NOMO-1 treated with dmso at 0.1 percent for 144 hours (cell line): ENCODE data around the gene MIXL1.
"Not testable (repeated sequence)": the region's sequence is repeated elsewhere in the genome, so short reads cannot be mapped to it uniquely, and the experiment has no call there.

Experiments
- DNase-seq: peaks from one replicate; lab custom pipeline; 2025; ENCODE audit not compliant: unreplicated experiment; lab: John Stamatoyannopoulos, UW

MIXL1 gene

DNA sequence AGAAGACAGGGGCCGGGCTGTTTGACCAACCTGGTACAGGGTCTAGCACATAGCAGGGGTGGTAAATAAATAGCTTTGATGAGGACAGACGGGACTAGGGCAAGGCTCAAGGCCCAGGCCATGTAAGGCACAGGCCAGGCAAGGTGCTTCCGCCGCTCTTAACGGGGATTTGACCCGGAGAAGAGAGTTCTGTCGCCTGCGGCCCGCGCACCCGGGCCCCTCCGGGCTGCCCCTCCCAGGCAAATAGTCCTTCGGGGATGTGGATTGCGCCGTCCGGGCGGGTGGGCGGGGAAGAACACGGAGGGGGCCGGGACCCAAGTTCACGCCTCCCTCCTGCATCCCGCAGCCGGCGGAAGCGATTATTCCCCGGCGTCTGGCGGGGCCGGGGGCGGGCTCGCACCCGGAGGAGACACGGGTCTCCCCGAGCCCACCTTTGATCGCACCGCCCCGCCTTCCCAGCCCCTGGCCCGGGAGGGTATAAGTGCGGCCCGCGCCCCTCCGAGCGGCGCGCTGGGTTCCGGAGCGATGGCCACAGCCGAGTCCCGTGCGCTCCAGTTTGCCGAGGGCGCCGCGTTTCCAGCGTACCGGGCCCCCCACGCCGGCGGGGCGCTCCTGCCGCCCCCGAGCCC, at the start of gene MIXL1:
Gene MIXL1 (plus strand): TSS at position 508 of the 629 bp plus-strand sequence. CDS start 18 bp downstream, at position 526.
- DNase-seq: no peak

DNA sequence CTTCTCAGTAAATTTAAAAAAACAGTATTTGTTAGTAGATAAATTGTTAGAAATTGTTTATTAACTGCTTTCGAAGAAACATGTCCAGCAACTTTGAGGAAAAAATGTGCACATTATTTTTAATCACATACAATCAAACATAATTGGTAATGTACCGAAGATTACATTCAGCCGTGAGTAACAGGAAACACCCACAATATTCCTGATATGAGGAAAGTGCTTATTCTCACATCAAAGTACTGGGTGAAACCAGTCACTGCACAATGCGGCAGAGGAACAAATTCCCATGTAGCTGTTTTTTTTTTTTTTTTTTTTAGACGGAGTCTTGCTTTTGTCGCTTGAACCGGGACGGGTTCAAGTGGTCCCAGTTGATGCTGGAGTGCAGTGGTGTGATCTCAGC, 46.6 kb upstream of the MIXL1 start:
- DNase-seq: no peak

DNA sequence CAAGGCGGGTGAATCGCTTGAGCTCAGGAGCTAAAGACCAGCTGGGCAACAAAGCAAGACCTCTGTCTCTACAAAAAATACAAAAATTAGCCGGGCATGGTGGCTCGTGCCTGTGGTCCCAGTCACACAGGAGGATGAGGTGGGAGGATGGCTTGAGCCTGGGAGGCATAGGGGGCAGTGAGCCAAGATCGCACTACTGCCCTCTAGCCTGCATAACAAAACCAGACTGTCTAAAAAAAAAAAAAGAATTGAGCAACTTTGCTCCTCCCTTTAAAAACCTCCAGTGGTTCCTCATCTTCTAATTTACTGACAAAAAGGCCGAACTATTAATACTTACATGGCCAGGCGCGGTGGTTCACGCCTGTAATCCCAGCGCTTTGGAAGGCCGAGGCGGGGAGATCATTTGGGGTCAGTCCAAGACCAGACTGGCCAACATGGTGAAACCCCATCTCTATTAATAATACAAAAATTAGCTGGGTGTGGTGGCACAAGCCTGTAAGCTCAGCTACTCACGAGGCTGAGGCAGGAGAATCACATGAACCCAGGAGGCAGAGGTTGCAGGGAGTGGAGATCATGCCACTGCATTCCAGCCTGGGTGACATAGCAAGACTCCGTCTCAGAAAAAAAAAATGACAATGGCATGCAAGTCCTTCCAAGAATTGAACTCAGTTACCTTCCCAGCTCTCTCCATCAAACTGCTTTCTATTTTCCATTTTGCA, 41.3 kb upstream of the MIXL1 start:
- DNase-seq: peak; percentile 67

DNA sequence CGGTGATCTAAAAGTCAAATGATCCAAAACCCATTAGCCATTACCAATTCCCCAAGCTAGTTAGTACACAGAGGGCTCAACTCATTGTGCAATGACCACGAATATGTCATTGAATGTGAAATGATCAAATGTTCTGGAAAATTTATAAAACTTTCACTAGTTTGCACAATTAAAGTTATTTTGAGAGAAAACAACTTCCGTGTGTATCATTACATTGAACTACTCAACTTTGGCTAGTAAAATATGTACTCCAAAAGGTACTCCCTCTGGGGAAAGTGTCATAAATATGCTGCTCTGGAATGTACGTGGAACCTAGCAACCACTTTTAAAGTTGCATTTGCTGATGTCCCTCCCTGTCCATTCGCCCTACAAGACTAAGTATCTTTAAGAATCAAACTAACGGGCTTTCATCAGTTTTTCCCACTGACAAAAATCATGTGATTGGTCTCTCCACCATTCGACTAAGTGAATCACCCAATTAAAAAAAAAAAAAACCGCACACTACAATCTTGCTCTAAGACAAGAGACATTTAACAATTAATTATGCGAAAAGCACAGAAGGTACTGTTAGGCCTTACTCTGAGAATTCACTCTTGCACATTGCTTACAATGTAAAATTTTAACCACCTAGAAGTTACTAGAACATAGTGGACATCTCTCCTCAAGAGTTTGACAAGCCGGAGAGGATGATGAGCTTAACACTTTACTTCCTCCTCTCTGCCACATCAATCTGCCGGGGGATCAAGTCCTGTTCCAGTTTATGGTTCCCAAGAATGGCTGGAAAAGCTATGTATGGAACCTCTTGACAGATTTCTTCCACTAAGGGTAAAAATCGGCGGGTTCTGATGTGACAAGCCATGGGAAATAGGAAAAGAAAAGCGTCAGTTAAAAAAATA, 38.1 kb upstream of the MIXL1 start:
- DNase-seq: peak; percentile 4

DNA sequence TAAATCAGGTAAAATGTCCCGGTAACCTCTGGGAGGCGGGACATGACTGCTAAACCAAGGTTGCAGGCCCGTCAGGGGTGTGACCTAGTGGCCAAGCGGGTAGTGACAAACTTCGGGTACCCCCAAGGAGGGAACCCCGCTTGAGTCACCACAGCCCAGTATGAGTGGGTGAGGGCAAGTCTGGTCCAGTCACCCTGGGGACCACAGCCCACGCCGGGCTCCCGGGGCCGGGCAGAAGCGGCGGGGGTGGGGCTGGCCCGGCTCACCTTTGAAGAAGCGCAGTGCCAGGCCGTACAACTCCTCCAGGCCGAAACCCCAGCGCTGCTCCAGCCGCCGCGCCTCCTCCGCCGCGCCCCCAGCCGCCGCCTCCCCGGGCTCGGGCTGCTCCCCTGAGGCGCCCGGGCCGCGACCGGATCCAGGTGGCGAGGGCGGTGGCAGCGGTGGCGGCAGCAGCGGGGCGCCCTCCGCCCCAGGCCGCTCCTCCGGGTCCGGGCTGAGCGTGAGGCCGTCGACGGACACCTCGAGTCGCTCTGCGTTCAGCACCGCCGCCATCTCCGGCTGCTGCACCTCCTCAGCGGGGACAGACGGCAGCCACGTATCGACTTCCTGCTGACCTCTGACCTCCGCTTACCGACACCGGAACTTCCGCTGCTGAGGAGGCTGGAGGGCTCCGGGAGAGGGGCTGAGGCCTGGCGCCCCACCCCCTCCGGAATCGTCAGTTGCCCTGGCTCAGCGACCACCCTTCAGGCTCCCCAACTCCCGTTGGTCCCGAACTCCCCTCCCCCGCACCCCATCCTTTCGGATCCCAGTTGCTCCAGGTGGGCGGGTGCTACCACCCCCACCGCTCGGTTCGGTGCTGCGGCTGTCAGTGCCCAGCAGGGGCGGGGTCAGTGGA, 37.1 kb upstream of the MIXL1 start, which contains the start of gene ACBD3:
Gene ACBD3 (minus strand): TSS at position 618 of the 895 bp plus-strand sequence. CDS start 66 bp downstream, at position 552.
- peak; percentile 79 for DNase-seq

DNA sequence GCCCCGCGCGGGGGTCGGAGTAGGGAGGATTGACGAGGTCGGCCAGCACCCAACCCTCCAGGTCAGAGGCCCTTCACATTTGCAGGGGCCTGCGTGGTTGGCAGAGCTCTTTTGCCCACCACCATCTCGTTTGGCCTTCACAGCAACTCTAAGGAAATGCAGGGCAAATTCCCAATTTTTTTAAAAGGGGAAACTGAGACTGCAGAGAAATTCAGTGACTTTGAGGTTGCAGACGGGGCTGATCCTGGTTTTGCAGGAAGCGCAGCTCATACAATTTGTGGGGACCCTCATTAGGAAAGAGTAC, 36.5 kb upstream of the MIXL1 start:
- peak; percentile 14 for DNase-seq

DNA sequence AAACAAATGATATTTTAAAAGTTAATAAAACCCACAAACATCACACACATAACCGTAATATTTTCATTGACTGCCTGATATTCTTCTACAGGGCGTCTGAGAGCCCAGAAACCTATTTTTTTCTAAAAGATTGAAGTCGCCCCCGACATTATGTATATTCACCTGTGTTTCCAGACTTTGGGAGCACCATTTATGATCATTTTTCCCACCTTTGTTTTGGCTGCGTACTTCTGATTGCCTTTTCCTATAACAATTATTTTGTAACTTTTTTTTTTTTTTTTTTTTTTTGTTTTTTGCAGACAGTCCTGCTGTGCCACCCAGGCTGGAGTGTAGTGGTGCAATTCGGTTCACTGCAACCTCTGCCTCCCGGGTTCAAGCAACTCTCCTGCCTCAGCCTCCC, 36.1 kb upstream of the MIXL1 start:
- DNase-seq: no peak

DNA sequence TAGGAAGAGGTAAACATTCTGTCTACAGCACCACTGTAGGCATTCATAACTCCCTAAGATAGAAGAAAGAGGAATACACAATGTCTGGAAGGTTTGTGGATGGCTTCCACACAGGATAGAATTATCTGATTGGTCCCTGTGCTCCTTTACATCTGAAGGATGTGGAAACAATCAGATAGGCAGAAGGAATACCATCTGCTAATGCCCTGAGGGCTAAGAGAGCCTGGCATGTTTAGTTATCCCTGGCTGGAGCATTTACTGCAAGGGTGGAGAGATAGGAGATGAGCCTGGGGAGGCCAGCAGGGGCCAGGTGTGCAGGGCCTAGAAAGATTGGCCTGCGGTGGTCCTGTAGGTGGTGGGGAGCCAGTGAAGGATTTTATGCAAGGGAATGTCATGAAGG, 28.3 kb upstream of the MIXL1 start:
- DNase-seq: no peak

DNA sequence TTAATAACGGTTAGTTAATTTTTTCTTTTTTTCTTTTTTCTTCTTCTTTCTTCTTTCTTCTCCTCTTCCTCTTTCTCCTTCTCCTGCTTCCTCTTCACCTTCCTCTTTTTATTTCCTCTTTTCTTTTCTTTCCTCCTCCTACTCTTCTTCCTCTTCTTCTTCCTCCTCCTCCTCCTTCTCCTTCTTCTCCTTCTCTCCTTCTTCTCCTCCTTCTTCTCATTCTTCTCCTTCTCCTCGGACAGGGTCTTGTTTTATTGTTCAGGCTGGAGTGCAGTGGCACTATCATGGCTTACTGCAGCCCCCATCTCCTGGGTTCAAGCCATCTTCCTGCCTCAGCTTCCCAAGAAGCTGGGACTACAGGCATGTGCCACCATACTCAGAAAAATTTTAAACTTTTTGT, 23.5 kb upstream of the MIXL1 start:
- DNase-seq: no peak

DNA sequence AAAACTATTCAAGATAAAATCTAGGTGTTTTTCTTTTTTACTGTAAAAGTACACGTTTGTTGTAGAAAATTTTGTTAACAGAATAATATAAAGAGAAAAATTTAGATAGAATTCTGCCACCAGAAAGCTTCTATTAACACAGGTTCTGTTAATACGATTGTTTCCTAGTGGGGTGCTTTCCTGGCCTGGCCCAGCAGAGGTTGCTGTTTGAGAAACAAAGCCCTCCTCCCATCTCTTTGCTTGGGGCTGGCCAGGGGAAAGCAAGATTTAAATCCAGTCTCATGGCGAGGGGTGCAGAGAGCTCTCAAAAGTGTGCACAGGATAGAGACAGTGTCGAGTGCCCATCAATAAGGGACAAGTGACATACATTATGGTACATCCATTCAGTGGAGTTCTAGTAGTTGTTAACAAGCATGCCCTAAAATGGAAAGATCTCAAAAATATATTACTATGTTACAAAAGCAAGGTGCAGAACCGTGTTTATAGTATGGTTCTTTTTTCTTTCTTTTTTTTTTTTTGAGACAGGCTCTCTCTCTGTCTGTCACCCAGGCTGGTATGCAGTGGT, 22.4 kb upstream of the MIXL1 start:
- no peak for DNase-seq

DNA sequence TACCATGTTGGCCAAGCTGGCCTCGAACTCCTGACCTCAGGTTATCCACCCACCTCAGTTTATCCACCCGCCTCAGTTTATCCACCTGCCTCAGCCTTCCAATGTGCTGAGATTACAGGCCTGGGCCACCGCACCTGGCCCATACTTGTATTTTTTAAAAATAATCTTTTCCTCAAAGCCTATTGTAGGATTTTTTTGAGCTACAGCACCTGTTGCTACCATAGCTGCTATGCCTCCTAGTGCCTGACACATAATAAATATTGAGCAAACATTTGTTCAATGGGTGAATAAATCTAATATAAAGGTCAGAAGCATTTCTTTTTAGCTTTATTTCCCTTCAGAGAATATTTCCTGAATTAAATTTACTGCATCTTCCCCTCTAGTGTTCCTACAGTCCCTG, 21.2 kb upstream of the MIXL1 start:
- DNase-seq: no peak

DNA sequence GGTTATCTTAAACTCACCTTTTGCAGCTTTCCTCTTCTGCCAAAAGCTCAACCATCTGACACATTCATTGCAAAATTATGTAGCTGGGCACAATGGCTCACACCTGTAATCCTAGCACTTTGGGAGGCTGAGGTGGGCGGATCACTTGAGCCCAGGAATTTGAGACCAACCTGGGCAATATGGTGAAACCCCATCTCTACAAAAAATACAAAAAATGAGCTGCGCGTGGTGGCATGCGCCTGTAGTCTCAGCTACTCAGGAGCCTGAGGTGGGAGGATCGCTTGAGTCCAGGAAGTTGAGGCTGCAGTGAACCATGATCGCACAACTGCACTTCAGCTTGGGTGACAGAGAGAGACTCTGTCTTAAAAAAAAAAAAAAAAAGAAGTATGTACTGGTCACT, 20.8 kb upstream of the MIXL1 start:
- not testable (repeated sequence) for DNase-seq

DNA sequence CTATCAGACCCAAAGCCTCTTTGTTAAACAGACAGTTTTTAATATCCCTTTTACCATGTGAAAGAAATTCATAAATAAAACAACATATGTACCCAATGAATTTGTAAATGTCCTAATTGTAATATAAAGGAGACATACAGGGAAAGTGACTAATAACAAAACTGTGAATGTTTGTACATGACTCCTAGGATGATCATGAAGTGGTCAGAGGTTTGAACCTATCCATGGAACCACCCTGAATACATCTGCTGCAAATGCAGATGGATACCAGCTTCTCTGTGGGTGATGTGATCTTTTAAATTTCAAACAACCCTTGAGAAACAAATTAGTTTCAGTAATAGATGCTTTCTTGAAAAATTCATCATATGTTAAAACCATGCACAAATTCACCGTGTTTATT, 20.2 kb upstream of the MIXL1 start:
- DNase-seq: no peak

DNA sequence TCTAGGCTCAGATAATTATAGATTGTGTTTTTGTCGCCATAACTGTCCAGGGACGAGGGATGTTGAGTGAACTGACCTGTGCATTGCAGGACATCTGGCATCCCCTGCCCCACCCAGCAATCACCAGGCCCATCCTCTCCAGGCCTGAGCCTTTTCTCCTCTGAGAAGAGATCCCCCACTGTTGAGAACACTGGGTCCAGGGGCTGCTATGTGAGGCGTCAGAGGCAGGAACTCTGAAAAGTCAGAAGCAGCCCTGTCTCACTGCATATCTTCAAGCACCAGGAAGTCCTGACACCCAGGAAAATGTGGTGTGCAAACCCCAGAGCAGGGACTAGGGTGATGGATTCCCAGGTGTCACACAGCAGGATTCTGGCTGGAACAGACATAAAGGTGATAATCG, 19.8 kb upstream of the MIXL1 start:
- DNase-seq: no peak

DNA sequence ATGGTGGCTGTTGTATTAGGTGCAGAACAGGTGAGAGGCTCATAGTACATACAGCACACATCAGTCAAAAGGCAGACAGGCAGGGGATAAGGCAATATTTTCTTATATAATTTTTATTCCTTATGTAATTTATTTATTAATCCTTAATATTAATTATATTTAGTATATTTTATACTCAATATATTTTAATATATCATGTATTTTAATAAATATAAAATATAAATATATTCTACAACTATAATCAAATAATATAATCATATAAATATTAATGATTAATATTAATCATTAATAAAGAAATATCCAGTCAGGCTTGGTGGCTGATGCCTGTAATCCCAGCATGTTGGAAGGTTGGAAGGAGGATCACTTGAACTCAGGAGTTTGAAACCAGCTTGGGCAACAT, 19.3 kb upstream of the MIXL1 start:
- no peak for DNase-seq

DNA sequence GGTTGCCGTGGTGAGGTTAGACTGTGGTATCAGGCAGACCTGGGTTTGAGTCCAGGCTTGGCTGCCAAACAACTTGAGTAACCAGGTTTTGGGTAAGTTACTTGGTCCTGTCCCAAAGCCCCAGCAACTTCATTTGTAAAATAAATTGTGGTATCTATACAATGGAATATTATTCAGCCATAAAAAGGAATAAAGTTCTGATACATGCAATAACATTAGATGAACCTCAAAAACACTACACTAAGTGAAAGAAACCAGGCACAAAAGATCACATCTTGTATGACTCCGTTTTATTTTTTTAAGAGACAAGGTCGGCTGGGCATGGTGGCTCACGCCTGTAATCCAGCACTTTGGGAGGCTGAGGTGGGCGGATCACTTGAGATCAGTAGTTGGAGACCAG, 16.4 kb upstream of the MIXL1 start:
- no peak for DNase-seq

DNA sequence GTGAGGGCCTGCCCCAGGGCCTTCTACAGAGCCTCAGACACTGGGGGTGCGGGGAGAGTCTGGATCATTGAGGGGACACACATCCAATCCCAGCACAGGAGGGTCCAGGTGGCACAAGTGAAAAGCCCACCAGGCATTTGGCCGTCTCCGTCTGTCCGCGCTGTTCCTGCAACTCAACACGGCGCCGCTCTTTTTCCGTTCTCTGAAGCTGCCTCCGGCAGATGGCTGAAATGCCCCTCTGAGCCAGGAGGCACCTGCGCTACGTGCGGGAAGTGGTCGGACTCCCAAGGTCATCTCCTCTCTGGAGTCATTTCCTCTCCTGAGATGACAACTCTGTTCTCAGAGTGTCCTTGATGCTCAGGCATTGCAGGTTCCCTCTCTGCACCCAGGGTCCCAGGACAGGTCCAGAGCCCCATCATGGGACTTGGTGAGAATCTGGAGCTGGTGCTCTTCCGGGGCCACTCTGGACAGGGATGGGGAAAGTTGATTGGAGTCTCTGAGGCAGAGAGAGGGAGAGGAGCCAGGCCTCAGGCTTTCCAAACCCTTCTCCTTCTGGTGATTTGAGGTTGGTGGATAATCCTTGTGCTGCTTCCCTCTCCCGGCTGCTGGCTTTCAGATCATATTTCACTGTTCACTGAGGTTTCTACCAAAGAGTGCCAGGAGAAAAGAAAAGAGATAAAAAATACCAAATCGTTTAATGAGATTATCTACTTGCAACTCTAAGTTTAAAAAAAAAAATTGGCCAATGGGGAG, 14.0 kb upstream of the MIXL1 start:
- DNase-seq: no peak

DNA sequence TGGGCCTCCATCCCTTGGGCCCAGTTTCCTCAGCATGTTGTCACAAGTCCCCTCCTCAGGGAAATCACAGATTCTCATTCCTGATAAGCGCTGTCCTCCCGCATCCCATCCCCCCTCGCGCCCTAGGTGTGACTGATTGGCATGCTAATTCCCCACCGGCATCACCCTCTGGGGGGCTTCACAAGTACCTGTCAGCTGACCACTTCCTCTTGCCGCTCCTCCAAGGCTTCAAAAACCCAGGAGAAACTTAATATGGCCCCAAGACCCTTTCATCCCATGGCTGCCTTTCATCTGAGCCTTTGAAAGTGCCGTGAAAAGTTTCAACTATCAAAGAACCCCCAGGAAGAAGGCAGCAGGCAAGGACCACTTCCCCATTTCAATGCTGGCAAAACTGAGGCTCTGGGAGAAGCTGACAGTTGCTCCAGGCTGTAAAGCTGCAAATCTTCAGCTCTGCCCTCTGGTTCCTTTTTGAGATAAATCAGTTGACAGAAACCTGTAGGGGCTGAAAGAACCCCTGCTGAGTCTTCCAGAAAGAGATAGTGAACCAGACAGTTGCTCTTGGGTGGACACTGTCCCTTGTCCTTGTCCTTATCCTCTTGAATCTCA, 12.8 kb upstream of the MIXL1 start:
- no peak for DNase-seq

DNA sequence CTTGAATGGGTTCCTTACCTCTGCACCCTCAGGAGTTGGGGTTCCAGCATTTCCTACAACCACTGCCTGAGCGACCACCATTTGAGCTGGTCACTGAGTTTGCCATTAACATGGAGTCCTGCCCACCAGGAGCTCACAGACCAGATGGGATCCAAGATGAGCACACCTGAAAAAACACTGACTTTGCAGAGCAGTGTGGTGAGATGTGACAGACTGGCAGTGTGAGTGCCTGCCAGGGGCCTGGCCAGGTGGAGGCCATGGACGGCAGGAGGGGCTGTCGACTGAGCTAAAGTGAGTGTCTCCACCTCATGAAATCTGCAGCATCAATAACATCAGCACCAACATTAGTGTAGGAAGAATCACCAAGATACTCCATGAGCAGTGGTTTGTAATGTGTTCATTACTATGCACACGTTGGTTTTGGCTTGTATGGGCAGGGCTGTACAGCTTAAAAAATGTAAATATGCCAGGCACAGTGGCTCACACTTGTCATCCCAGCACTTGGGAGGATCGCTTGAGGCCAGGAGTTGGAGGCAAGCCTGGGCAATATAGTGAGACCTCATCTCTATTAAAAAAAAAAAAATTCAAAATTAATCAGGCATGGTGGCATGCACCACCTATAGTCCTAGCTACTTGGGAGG, 12.2 kb upstream of the MIXL1 start:
- DNase-seq: no peak
